HepG2 (cell line): ENCODE measurements around the gene INO80E. TPM values are rescaled to one million over a fixed set of nuclear protein-coding genes. Genes with fewer than 3 reads are reported as not detected.

ENCODE experiments used
- ATAC-seq: fragments of 200-7000 bp; cut with Tn5 transposase; 3 replicates; pipeline ENCODE4 v1.9.1; 2020; ENCODE audit warnings: mild to moderate bottlenecking, moderate library complexity
- BruUV-seq: library from RNA; stranded (reverse); fragments of 400-500 nt; replicated peaks from 2 replicates; lab custom pipeline; 2021; lab: Mats Ljungman, UMichigan
- CTCF ChIA-PET: fragments of 300-600 bp; formaldehyde crosslinking; extraction: SDS; loops from one replicate; lab custom pipeline; 2021; ENCODE audit warnings: low total read pairs, inconsistent platforms, low intra/inter-chr PET ratio; lab: Yijun Ruan, JAX
- POLR2A ChIA-PET: fragments of 350-600 bp; sonication (Branson Sonifier 250); formaldehyde crosslinking; loops from one replicate; lab custom pipeline; 2020; ENCODE audit warnings: antibody characterized with exemption, inconsistent platforms; lab: Yijun Ruan, JAX
- DNase-seq: peaks from one replicate; pipeline ENCODE4 v3.0.0-alpha.2; 2015; ENCODE audit warnings: low spot score
- FAIRE-seq: peaks from 3 replicates; lab custom pipeline; 2011; peaks lifted over from hg19 to GRCh38; lab: Jason Lieb, UNC
- H2AFZ ChIP-seq: one replicate; pipeline ENCODE4 v1.6.1; 2011; ENCODE audit warnings: low read length, inconsistent platforms
- H3K27ac ChIP-seq: fragments of 300-600 bp; 3 replicates; pipeline ENCODE4 v1.8.0; 2011; ENCODE audit warnings: mixed run types, mild to moderate bottlenecking, mixed read lengths, low read length, inconsistent platforms; ENCODE audit not compliant: insufficient read depth; ENCODE audit errors: extremely low read length
- H3K27me3 ChIP-seq, 2 experiments: fragments of 200-600 bp in 1 of 2; 2 replicates in 1 of 2; 3 replicates in 1 of 2; pipeline versions ENCODE4 v1.6.0 to v1.8.0; 2011; ENCODE audit warnings: low read length in 2 of 2, mild to moderate bottlenecking in 2 of 2, moderate library complexity in 2 of 2, inconsistent platforms in 1 of 2; ENCODE audit not compliant: insufficient read depth in 2 of 2, control insufficient read depth in 1 of 2
- H3K36me3 ChIP-seq, 2 experiments: fragments of 200-600 bp in 1 of 2; replicated peaks in 1 of 2; 2 replicates in 1 of 2; 3 replicates in 1 of 2; pipeline versions ENCODE4 v1.5.1 to v1.8.0; 2011; ENCODE audit warnings: low read length in 2 of 2, inconsistent platforms in 1 of 2; ENCODE audit not compliant: insufficient read depth in 2 of 2, control insufficient read depth in 1 of 2
- H3K4me1 ChIP-seq: 2 replicates; pipeline ENCODE4 v1.5.1; 2012; ENCODE audit warnings: low read length, inconsistent platforms; ENCODE audit not compliant: insufficient read depth
- H3K4me2 ChIP-seq: 2 replicates; pipeline ENCODE4 v1.6.0; 2011; ENCODE audit warnings: low read depth, low read length, inconsistent platforms
- H3K4me3 ChIP-seq, 3 experiments: fragments of 200-600 bp in 1 of 3; sonication (generic), shearing (Covaris generic) in 1 of 3; replicated peaks in 1 of 3; 2 replicates each; pipeline ENCODE4 v1.5.1; 2011 to 2016; ENCODE audit warnings: low read length in 3 of 3, inconsistent platforms in 2 of 3, low read depth in 2 of 3, mild to moderate bottlenecking in 2 of 3, control low read depth in 1 of 3, mixed read lengths in 1 of 3; ENCODE audit not compliant: insufficient read depth in 1 of 3
- H3K79me2 ChIP-seq: one replicate; pipeline ENCODE4 v1.6.1; 2011; ENCODE audit warnings: low read length, inconsistent platforms; ENCODE audit not compliant: insufficient read depth
- H3K9ac ChIP-seq: 2 replicates; pipeline ENCODE4 v1.6.0; 2011; ENCODE audit warnings: mild to moderate bottlenecking, low read depth, low read length, inconsistent platforms; ENCODE audit not compliant: insufficient read depth
- H3K9me3 ChIP-seq: 2 replicates; pipeline ENCODE4 v1.5.1; 2012; ENCODE audit warnings: mild to moderate bottlenecking, low read length
- H4K20me1 ChIP-seq: 2 replicates; pipeline ENCODE4 v1.6.0; 2011; ENCODE audit warnings: inconsistent platforms, mild to moderate bottlenecking, low read length, moderate library complexity; ENCODE audit not compliant: insufficient read depth
- ADNP ChIP-seq: sonication (generic); formaldehyde crosslinking; IDR thresholded peaks from 2 replicates; pipeline ENCODE4 v1.4.0; 2020; ENCODE audit warnings: missing genetic modification reagents
- CBFB ChIP-seq: sonication (generic); formaldehyde crosslinking; IDR thresholded peaks from 2 replicates; pipeline ENCODE4 v1.4.0; 2020; ENCODE audit warnings: missing genetic modification reagents
- GZF1 ChIP-seq: sonication (generic); formaldehyde crosslinking; IDR thresholded peaks from 2 replicates; pipeline ENCODE4 v1.5.1; 2020; ENCODE audit warnings: mild to moderate bottlenecking, missing genetic modification reagents
- HOXA3 ChIP-seq: sonication (generic); formaldehyde crosslinking; IDR thresholded peaks from 2 replicates; pipeline ENCODE4 v1.5.0; 2020; ENCODE audit warnings: missing genetic modification reagents
- MAFG ChIP-seq: sonication (generic); formaldehyde crosslinking; IDR thresholded peaks from 2 replicates; pipeline ENCODE4 v1.5.1; 2020; ENCODE audit warnings: mild to moderate bottlenecking, missing genetic modification reagents
- MATR3 ChIP-seq: sonication (generic); formaldehyde crosslinking; IDR thresholded peaks from 2 replicates; pipeline ENCODE4 v1.4.0; 2020; ENCODE audit warnings: missing genetic modification reagents
- RBM39 ChIP-seq: fragments of 200-400 bp; formaldehyde crosslinking; IDR thresholded peaks from one replicate; pipeline ENCODE4 v1.6.1; 2018; ENCODE audit warnings: antibody characterized with exemption, mild to moderate bottlenecking, low read depth, low read length; ENCODE audit not compliant: poor library complexity, severe bottlenecking
- REL ChIP-seq: sonication (generic); formaldehyde crosslinking; conservative IDR thresholded peaks from 2 replicates; pipeline ENCODE4 v1.8.0; 2022; ENCODE audit warnings: mild to moderate bottlenecking, missing genetic modification reagents, moderate library complexity
- SETDB1 ChIP-seq: sonication (generic); formaldehyde crosslinking; IDR thresholded peaks from 2 replicates; pipeline ENCODE4 v1.5.1; 2020; ENCODE audit warnings: missing genetic modification reagents, mild to moderate bottlenecking, borderline replicate concordance
- SPEN ChIP-seq: sonication (generic); formaldehyde crosslinking; IDR thresholded peaks from 2 replicates; pipeline ENCODE4 v1.5.1; 2020; ENCODE audit warnings: low read depth, mild to moderate bottlenecking, missing genetic modification reagents
- TCF7 ChIP-seq: sonication (generic); IDR thresholded peaks from 2 replicates; pipeline ENCODE4 v1.6.1; 2016; ENCODE audit warnings: antibody characterized with exemption, low read depth
- ZNF414 ChIP-seq: sonication (generic); formaldehyde crosslinking; IDR thresholded peaks from 2 replicates; pipeline ENCODE4 v1.5.0; 2020; ENCODE audit warnings: missing genetic modification reagents
- ZNF740 ChIP-seq: sonication (generic); formaldehyde crosslinking; IDR thresholded peaks from 2 replicates; pipeline ENCODE4 v1.4.0; 2020; ENCODE audit warnings: missing genetic modification reagents
- ZNF747 ChIP-seq: sonication (generic); formaldehyde crosslinking; IDR thresholded peaks from 2 replicates; pipeline ENCODE4 v1.8.1; 2023; ENCODE audit warnings: missing genetic modification reagents, mild to moderate bottlenecking, borderline replicate concordance
- ZSCAN29 ChIP-seq: sonication (generic); formaldehyde crosslinking; conservative IDR thresholded peaks from 2 replicates; pipeline ENCODE4 v1.4.0; 2020; ENCODE audit warnings: mild to moderate bottlenecking, missing genetic modification reagents
- WGBS: methylation state at CpG from one replicate; pipeline ENCODE4 v1.1.6; 2017; ENCODE audit warnings: low lambda C conversion rate; 5-methylcytosine and 5-hydroxymethylcytosine counted together
- in situ Hi-C: cut with HindIII; loops from 2 replicates; pipeline ENCODE4 v1.10.0; 2017; ENCODE audit warnings: low pct_unique_long_range_greater_than_20kb; ENCODE audit not compliant: extremely low pct_ligation_motif_present
- intact Hi-C: fragments of 100-400 bp; cut with micrococcal nuclease; formaldehyde crosslinking; loops from one replicate; pipeline ENCODE4 v1.10.0; 2022; ENCODE audit not compliant: unreplicated experiment
- polyA plus RNA-seq, 8 experiments: library from polyadenylated mRNA; depleted of rRNA in 3 of 8; stranded (reverse) in 7 of 8; unstranded in 1 of 8; fragments of >200 nt; fragmentation: Illumina TruSeq in 4 of 8; extraction: Trizol in 4 of 8; gene quantifications; 2 replicates each; pipeline versions ENCODE4 v1.2.1 to v1.2.3, GENCODE V29; 2011 to 2016; ENCODE audit warnings: low read depth in 4 of 8, missing spikeins in 1 of 8, mixed read lengths in 1 of 8; ENCODE audit not compliant: insufficient read depth in 1 of 8
- total RNA-seq, 5 experiments: library from RNA; depleted of rRNA; stranded (reverse); fragments of >200 nt; fragmentation: Illumina TruSeq; extraction: Trizol; gene quantifications; 2 replicates each; pipeline ENCODE4 v1.2.3, GENCODE V29; 2016; ENCODE audit warnings: low read depth in 1 of 5

The INO80E gene
- total and polyA plus RNA-seq, 2 of the 13 experiments (the other 11 are each of a cell fraction or from before 2014, with no cell fraction given): 25.8 to 45.6 TPM

- H3K4me2 ChIP-seq: no peak overlapping the region
- no peak overlapping the region for H3K4me3 ChIP-seq
- no peak overlapping the region for H3K27ac ChIP-seq
- FAIRE-seq (no peak), DNase-seq (no peak), ATAC-seq (no peak)
- peaks cover 8% of the 10 kb centered on the region for H3K4me1 ChIP-seq
- ChIA-PET CTCF (no interaction called here), POLR2A (interaction anchor here (1.0 kb wide), 1 partner anchor 17 kb away, joined by 3 read pairs; no protein-coding TSS in a partner anchor)
- peaks cover 40 to 79% of the 10 kb centered on the region in 2 experiments for H3K36me3 ChIP-seq
- TF ChIP-seq RBM39 (no peak), MATR3 (CRISPR knock-in tag) (no peak), REL (CRISPR knock-in tag) (no peak), ZSCAN29 (CRISPR knock-in tag) (no peak), MAFG (no peak), ZNF414 (CRISPR knock-in tag) (no peak), TCF7 (no peak), GZF1 (CRISPR knock-in tag) (no peak), SPEN (CRISPR knock-in tag) (no peak), ADNP (CRISPR knock-in tag) (no peak), CBFB (CRISPR knock-in tag) (no peak), HOXA3 (CRISPR knock-in tag) (no peak), ZNF740 (CRISPR knock-in tag) (no peak), ZNF747 (no peak), SETDB1 (CRISPR knock-in tag) (no peak)
- H3K79me2 ChIP-seq: no peaks in the 10 kb centered on the region
- no peaks in the 10 kb centered on the region for H3K27me3 ChIP-seq
- 98% methylated on average over 2 of the region's 2 CpGs for WGBS
- intact Hi-C loops: no loop called here
- BruUV-seq: no TSS peak
- in situ Hi-C loops: no loop called here
- no peak overlapping the region for H3K9ac ChIP-seq
- no peaks in the 10 kb centered on the region for H3K9me3 ChIP-seq
- H2AFZ ChIP-seq: no peak overlapping the region
- H4K20me1 ChIP-seq: no peaks in the 10 kb centered on the region
Observed at GRCh38 chr16:29990034-29990433, 6.0 kb upstream of the INO80E start.
